Kidney (tissue), 14 donors: ENCODE measurements around the gene LARGE1. TPM values are rescaled to one million over a fixed set of nuclear protein-coding genes. Genes with fewer than 3 reads are reported as not detected.
"Not testable (repeated sequence)": the region's sequence is repeated elsewhere in the genome, so short reads cannot be mapped to it uniquely, and the experiment has no call there.

ENCODE experiments used
- DNase-seq, 5 donors: peaks; one replicate each; pipeline ENCODE4 v3.0.0-alpha.2; 2013 to 2020
- FAIRE-seq: peaks from 2 replicates; lab custom pipeline; 2012; peaks lifted over from hg19 to GRCh38; lab: Jason Lieb, UNC
- H3K27ac ChIP-seq, 2 donors: one replicate each; pipeline ENCODE4 v1.7.0; 2013; ENCODE audit warnings: low read depth in 2 of 2, low read length in 2 of 2, inconsistent platforms in 1 of 2
- H3K27me3 ChIP-seq: one replicate; pipeline ENCODE4 v1.7.1; 2013; ENCODE audit warnings: low read length, inconsistent platforms; ENCODE audit not compliant: control insufficient read depth, insufficient read depth
- H3K36me3 ChIP-seq, 3 donors: one replicate each; pipeline versions ENCODE4 v1.7.0 to v1.7.1; 2013; ENCODE audit warnings: low read length in 3 of 3, control low read depth in 1 of 3, inconsistent platforms in 1 of 3; ENCODE audit not compliant: insufficient read depth in 3 of 3, control insufficient read depth in 2 of 3
- H3K4me1 ChIP-seq, 3 donors: one replicate each; pipeline versions ENCODE4 v1.7.0 to v1.7.1; 2013; ENCODE audit warnings: low read length in 3 of 3, inconsistent platforms in 1 of 3, low read depth in 1 of 3; ENCODE audit not compliant: control insufficient read depth in 2 of 3, insufficient read depth in 2 of 3
- H3K4me3 ChIP-seq, 3 donors: one replicate each; pipeline versions ENCODE4 v1.7.0 to v1.8.1; 2013; ENCODE audit warnings: low read length in 3 of 3, control low read depth in 1 of 3, inconsistent platforms in 1 of 3
- H3K9ac ChIP-seq, 3 donors: one replicate each; pipeline versions ENCODE4 v1.7.0 to v1.7.1; 2013; ENCODE audit warnings: low read length in 3 of 3, control low read depth in 1 of 3, inconsistent platforms in 1 of 3
- H3K9me3 ChIP-seq, 3 donors: one replicate each; pipeline versions ENCODE4 v1.7.0 to v1.7.1; 2013; ENCODE audit warnings: low read length in 3 of 3, control low read depth in 1 of 3, inconsistent platforms in 1 of 3; ENCODE audit not compliant: control insufficient read depth in 2 of 3, insufficient read depth in 1 of 3
- CTCF ChIP-seq: IDR thresholded peaks from 3 replicates; pipeline ENCODE4 v1.5.1; 2012; ENCODE audit warnings: mild to moderate bottlenecking, moderate library complexity, borderline replicate concordance; ENCODE audit not compliant: insufficient read depth; ENCODE audit errors: extremely low read depth
- intact Hi-C: fragments of 100-400 bp; cut with DNase I; formaldehyde crosslinking; loops from one replicate; pipeline ENCODE4 v1.11.1; 2022
- polyA plus RNA-seq: library from polyadenylated mRNA; stranded (reverse); fragments of 350-450 nt; fragmentation: Illumina TruSeq; extraction: RNeasy Lipid Tissue Mini Kit (QIAGEN cat#74804); gene quantifications from one replicate; pipeline ENCODE4 v1.2.3, GENCODE V29; 2014; ENCODE audit warnings: low read depth, low replicate concordance; ENCODE audit not compliant: insufficient read depth
- total RNA-seq: library from RNA; stranded (reverse); fragmentation: NEBNext Ultra II Directional; extraction: Animal tissue kit (Norgen Biotek cat#: 25700); gene quantifications from one replicate; pipeline ENCODE4 v1.2.1, GENCODE V29; 2021
- donor health status: control.
- donor health status: control.
- donor health status: control.
- donor health status: control.
- donor health status: control.
- donor health status: DM: yes; HTN: yes; CAD: no.
- donor health status: Normal renal cell carcinoma (clear cell type).

LARGE1 gene
- total and polyA plus RNA-seq, 2 donors from 2014 or later: 5.0 to 22.9 TPM

GRCh38 chr22:33379836-33380235, 540.4 kb downstream of the LARGE1 start:
- Histone ChIP-seq H3K27ac (no peak overlapping the region), H3K4me3 (no peak overlapping the region), H3K9me3 (peaks cover 0 to 2% (median 0%) of the 10 kb centered on the region in 3 donors), H3K36me3 (peaks cover 0 to 2% (median 0%) of the 10 kb centered on the region in 3 donors), H3K4me1 (no peaks in the 10 kb centered on the region), H3K9ac (no peak overlapping the region), H3K27me3 (no peaks in the 10 kb centered on the region)
- no peak for DNase-seq
- TF ChIP-seq CTCF: no peak
- intact Hi-C loops: no loop called here
- no peak for FAIRE-seq

DNA sequence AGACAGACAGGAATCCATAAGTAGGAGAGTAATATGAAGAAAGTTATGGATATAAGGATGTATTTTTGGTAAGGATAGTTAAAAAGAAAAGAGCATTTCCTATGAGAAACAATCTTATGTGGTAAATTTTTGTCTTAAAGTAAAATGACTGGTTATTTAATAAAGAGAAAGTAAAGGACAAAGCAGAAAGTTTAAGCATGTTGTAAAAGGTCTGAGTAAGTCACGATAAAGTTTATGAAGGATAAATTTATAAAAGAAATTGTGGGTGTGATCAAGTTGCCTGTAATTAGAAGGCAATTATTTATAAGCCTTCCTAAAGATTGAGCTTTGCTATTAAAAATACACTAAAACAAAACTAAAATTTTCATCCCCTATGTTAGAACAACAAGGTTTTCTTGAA, 547.4 kb downstream of the LARGE1 start:
- TF ChIP-seq CTCF: no peak
- DNase-seq (no peak), FAIRE-seq (no peak)
- intact Hi-C loops: no loop called here
- H3K36me3 ChIP-seq: no peaks in the 10 kb centered on the region
- peaks cover 0 to 2% (median 0%) of the 10 kb centered on the region in 3 donors for H3K9me3 ChIP-seq
- H3K4me1 ChIP-seq: no peaks in the 10 kb centered on the region
- H3K9ac ChIP-seq: no peak overlapping the region
- no peak overlapping the region for H3K4me3 ChIP-seq
- H3K27ac ChIP-seq: no peak overlapping the region
- H3K27me3 ChIP-seq: no peaks in the 10 kb centered on the region

GRCh38 chr22:33363256-33363655, 557.0 kb downstream of the LARGE1 start:
- H3K9ac ChIP-seq, intact Hi-C loops, DNase-seq, FAIRE-seq, H3K27ac ChIP-seq, H3K36me3 ChIP-seq, H3K9me3 ChIP-seq, H3K4me3 ChIP-seq, H3K27me3 ChIP-seq, H3K4me1 ChIP-seq: not testable (repeated sequence)

DNA sequence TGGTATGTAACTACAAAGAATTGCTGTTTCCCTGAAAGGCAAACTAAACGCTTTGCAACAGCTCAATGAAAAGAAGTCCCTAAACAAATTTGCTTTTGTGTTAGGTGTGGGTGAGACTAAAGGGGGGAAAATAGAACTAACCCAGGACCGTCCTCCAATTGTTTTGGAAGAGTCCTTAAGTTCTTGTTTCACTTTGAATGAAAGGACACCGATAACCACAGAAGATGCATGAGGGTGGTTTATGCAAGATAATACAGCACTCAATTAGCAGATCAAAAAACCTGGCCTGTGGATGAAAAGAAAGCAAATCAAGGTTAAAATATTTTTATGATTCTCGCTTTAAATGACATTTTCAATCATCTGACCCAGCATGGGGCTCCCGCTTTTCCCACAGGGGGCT, 557.6 kb downstream of the LARGE1 start:
- no peaks in the 10 kb centered on the region for H3K36me3 ChIP-seq
- DNase-seq (no peak), FAIRE-seq (no peak)
- no peak overlapping the region for H3K9ac ChIP-seq
- H3K27ac ChIP-seq: no peak overlapping the region
- no peaks in the 10 kb centered on the region for H3K27me3 ChIP-seq
- intact Hi-C loops: no loop called here
- no peak for TF ChIP-seq CTCF
- H3K4me1 ChIP-seq: no peaks in the 10 kb centered on the region
- no peak overlapping the region for H3K4me3 ChIP-seq
- no peaks in the 10 kb centered on the region for H3K9me3 ChIP-seq
